Activated CD8-positive, alpha-beta memory T cell treated with anti-CD3 and anti-CD28 coated beads, Interleukin-2, amount 50 U/mL, for 48 hours (primary cell): ENCODE data around the gene PDGFB.
A peak's percentile ranks its signal among the peaks of the same experiment; 100 is the strongest.

Experiments
- DNase-seq: peaks from one replicate; pipeline ENCODE4 v3.0.0-alpha.2; 2020

The PDGFB gene

GRCh38 chr22:39253435-39254070 lies 8.8 kb upstream of the PDGFB start:
- DNase-seq = peak; percentile 74

- DNase-seq = no peak
These were observed 8.0 kb upstream of the PDGFB start for GRCh38 chr22:39252461-39253434.

- no peak for DNase-seq
These were observed 7.1 kb upstream of the PDGFB start for GRCh38 chr22:39251762-39252460.

GRCh38 chr22:39250838-39251237 lies 6.1 kb upstream of the PDGFB start:
- DNase-seq = no peak

GRCh38 chr22:39250131-39250530 lies 5.3 kb upstream of the PDGFB start:
- DNase-seq = no peak

GRCh38 chr22:39249086-39249704 lies 4.4 kb upstream of the PDGFB start:
- DNase-seq = no peak

GRCh38 chr22:39248254-39248653 lies 3.5 kb upstream of the PDGFB start:
- no peak for DNase-seq

GRCh38 chr22:39247361-39247760 lies 2.6 kb upstream of the PDGFB start:
- DNase-seq = no peak

GRCh38 chr22:39246690-39247332 lies 2.0 kb upstream of the PDGFB start:
- no peak for DNase-seq

GRCh38 chr22:39246217-39246616 lies 1.4 kb upstream of the PDGFB start:
- DNase-seq = no peak

- no peak for DNase-seq
These were observed 603 bp upstream of the PDGFB start for GRCh38 chr22:39245130-39246039.

- no peak for DNase-seq
These were observed 666 bp downstream of the PDGFB start for GRCh38 chr22:39244136-39244495.

- DNase-seq = no peak
These were observed 1.2 kb downstream of the PDGFB start for GRCh38 chr22:39243439-39244135.

- no peak for DNase-seq
These were observed 2.0 kb downstream of the PDGFB start for GRCh38 chr22:39242595-39243438.

GRCh38 chr22:39241794-39242594 lies 2.8 kb downstream of the PDGFB start:
- no peak for DNase-seq

- DNase-seq = no peak
These were observed 3.7 kb downstream of the PDGFB start for GRCh38 chr22:39240831-39241793.

- no peak for DNase-seq
These were observed 5.0 kb downstream of the PDGFB start for GRCh38 chr22:39239561-39240423.
